Raji (cell line): Measurements from ENCODE around the gene C1orf94.

Experiments used
- POLR2A ChIP-seq: IDR thresholded peaks from 2 replicates; pipeline ENCODE4 v1.6.1; 2011; ENCODE audit warnings: low read depth, low read length, control low read depth; ENCODE audit not compliant: insufficient read depth

Gene C1orf94

GRCh38 chr1:34176830-34177603 lies at the start of gene C1orf94:
Gene C1orf94 (plus strand): TSS chr1:34176907. CDS start chr1:34177790, 883 bp downstream.
- no peak for TF ChIP-seq POLR2A

- no peak for TF ChIP-seq POLR2A
Observed at GRCh38 chr1:34127006-34128000, 49.4 kb upstream of the C1orf94 start.

- no peak for TF ChIP-seq POLR2A
Observed at GRCh38 chr1:34128186-34128889, 48.4 kb upstream of the C1orf94 start.

GRCh38 chr1:34129630-34130029 lies 47.1 kb upstream of the C1orf94 start:
- no peak for TF ChIP-seq POLR2A

- TF ChIP-seq POLR2A: no peak
Observed at GRCh38 chr1:34130306-34130705, 46.4 kb upstream of the C1orf94 start.

- no peak for TF ChIP-seq POLR2A
Observed at GRCh38 chr1:34131396-34132160, 45.1 kb upstream of the C1orf94 start.

- TF ChIP-seq POLR2A: no peak
Observed at GRCh38 chr1:34132161-34132420, 44.6 kb upstream of the C1orf94 start.

GRCh38 chr1:34137411-34137810 lies 39.3 kb upstream of the C1orf94 start:
- TF ChIP-seq POLR2A: no peak

- no peak for TF ChIP-seq POLR2A
Observed at GRCh38 chr1:34140011-34140676, 36.6 kb upstream of the C1orf94 start.

GRCh38 chr1:34143975-34144374 lies 32.7 kb upstream of the C1orf94 start:
- TF ChIP-seq POLR2A: no peak

GRCh38 chr1:34144766-34145165 lies 31.9 kb upstream of the C1orf94 start:
- no peak for TF ChIP-seq POLR2A

- TF ChIP-seq POLR2A: no peak
Observed at GRCh38 chr1:34147301-34147700, 29.4 kb upstream of the C1orf94 start.

- no peak for TF ChIP-seq POLR2A
Observed at GRCh38 chr1:34149501-34149900, 27.2 kb upstream of the C1orf94 start.

- no peak for TF ChIP-seq POLR2A
Observed at GRCh38 chr1:34153246-34153645, 23.5 kb upstream of the C1orf94 start.
